GM18873 (cell line): Measurements from ENCODE around the gene IFITM5.
"Not testable (repeated sequence)": the region's sequence is repeated elsewhere in the genome, so short reads cannot be mapped to it uniquely, and the experiment has no call there.

Experiments used
- ATAC-seq: cut with Tn5 transposase; IDR thresholded peaks from one replicate; pipeline ENCODE4 v1.9.1; 2021; ENCODE audit warnings: mild to moderate bottlenecking, moderate library complexity, moderate number of reproducible peaks; ENCODE audit not compliant: unreplicated experiment, low FRiP score

Gene IFITM5

GRCh38 chr11:328516-329100 lies 29.3 kb upstream of the IFITM5 start:
- not testable (repeated sequence) for ATAC-seq

- no peak for ATAC-seq
Observed at GRCh38 chr11:328012-328411, 28.7 kb upstream of the IFITM5 start.

GRCh38 chr11:327581-327923 lies 28.2 kb upstream of the IFITM5 start:
- no peak for ATAC-seq

GRCh38 chr11:326842-327580 lies 27.7 kb upstream of the IFITM5 start:
- no peak for ATAC-seq

- no peak for ATAC-seq
Observed at GRCh38 chr11:326592-326841, 27.2 kb upstream of the IFITM5 start.

GRCh38 chr11:325796-326591 lies 26.7 kb upstream of the IFITM5 start:
- ATAC-seq = no peak

GRCh38 chr11:324593-325517 lies 25.5 kb upstream of the IFITM5 start:
- not testable (repeated sequence) for ATAC-seq

- ATAC-seq = no peak
Observed at GRCh38 chr11:324156-324555, 24.8 kb upstream of the IFITM5 start.

- ATAC-seq = not testable (repeated sequence)
Observed at GRCh38 chr11:319888-320273, 20.6 kb upstream of the IFITM5 start.

- ATAC-seq = not testable (repeated sequence)
Observed at GRCh38 chr11:319121-319887, 20.0 kb upstream of the IFITM5 start.

- not testable (repeated sequence) for ATAC-seq
Observed at GRCh38 chr11:318405-319120, 19.2 kb upstream of the IFITM5 start.

- not testable (repeated sequence) for ATAC-seq
Observed at GRCh38 chr11:317668-318404, 18.5 kb upstream of the IFITM5 start.

GRCh38 chr11:316891-317301 lies 17.6 kb upstream of the IFITM5 start:
- ATAC-seq = no peak

GRCh38 chr11:316031-316701 lies 16.8 kb upstream of the IFITM5 start:
- no peak for ATAC-seq

GRCh38 chr11:315516-315994 lies 16.2 kb upstream of the IFITM5 start:
- ATAC-seq = no peak

GRCh38 chr11:315051-315481 lies 15.7 kb upstream of the IFITM5 start:
- ATAC-seq = no peak

- not testable (repeated sequence) for ATAC-seq
Observed at GRCh38 chr11:314554-314875, 15.2 kb upstream of the IFITM5 start.
